GM10248 (cell line): ENCODE data around the gene SDCBP2.

ENCODE experiments used
- CTCF ChIA-PET: fragments of 300-600 bp; sonication (Branson Sonifier 250); formaldehyde crosslinking; extraction: SDS; loops from one replicate; lab custom pipeline; 2021; ENCODE audit warnings: antibody characterized with exemption; lab: Yijun Ruan, JAX
- POLR2A ChIA-PET: fragments of 350-650 bp; sonication (Branson Sonifier 250); formaldehyde crosslinking; extraction: SDS; loops from one replicate; lab custom pipeline; 2020; ENCODE audit warnings: antibody characterized with exemption; lab: Yijun Ruan, JAX
- DNase-seq: peaks from one replicate; pipeline ENCODE4 v3.0.0; 2012; ENCODE audit errors: extremely low spot score
- CTCF ChIP-seq: IDR thresholded peaks from 2 replicates; pipeline ENCODE4 v1.5.1; 2012; ENCODE audit warnings: mild to moderate bottlenecking, low read depth; ENCODE audit errors: extremely low read depth, missing control alignments, control extremely low read depth

The SDCBP2 gene

GRCh38 chr20:1376007-1376406 lies 47.1 kb upstream of the SDCBP2 start:
- POLR2A ChIA-PET = interaction anchor here (1.8 to 2.4 kb wide), 2 partner anchors 16 to 50 kb away, joined by 7 to 15 read pairs; partner anchors contain the start of gene FKBP1A
- CTCF ChIA-PET = interaction anchor here (2.4 kb wide), 1 partner anchor 10 kb away, joined by 8 read pairs; no protein-coding TSS in a partner anchor
- no peak for TF ChIP-seq CTCF
- DNase-seq = no peak

- CTCF ChIA-PET = interaction anchor here (2.4 kb wide), 1 partner anchor 11 kb away, joined by 8 read pairs; no protein-coding TSS in a partner anchor
- no peak for TF ChIP-seq CTCF
- POLR2A ChIA-PET = no interaction called here
- DNase-seq = no peak
Observed at GRCh38 chr20:1375515-1375914, 46.6 kb upstream of the SDCBP2 start.

- POLR2A ChIA-PET = no interaction called here
- TF ChIP-seq CTCF = no peak
- CTCF ChIA-PET = interaction anchor here (1.4 kb wide), 1 partner anchor 19 kb away, joined by 3 read pairs; the partner anchor contains the start of gene FKBP1A
- DNase-seq = no peak
Observed at GRCh38 chr20:1374246-1374645, 45.3 kb upstream of the SDCBP2 start.

GRCh38 chr20:1373614-1374013 lies 44.7 kb upstream of the SDCBP2 start:
- no peak for TF ChIP-seq CTCF
- no peak for DNase-seq
- ChIA-PET POLR2A (no interaction called here), CTCF (interaction anchor here (1.4 kb wide), 1 partner anchor 20 kb away, joined by 3 read pairs; the partner anchor contains the start of gene FKBP1A)

- no peak for DNase-seq
- no peak for TF ChIP-seq CTCF
- POLR2A ChIA-PET = no interaction called here
- CTCF ChIA-PET = interaction anchor here (1.4 kb wide), 1 partner anchor 20 kb away, joined by 3 read pairs; the partner anchor contains the start of gene FKBP1A
Observed at GRCh38 chr20:1373036-1373435, 44.1 kb upstream of the SDCBP2 start.

- CTCF ChIA-PET = interaction anchor here (0.7 to 2.1 kb wide), 3 partner anchors 9 to 94 kb away, joined by 3 to 6 read pairs (median 3); partner anchors contain the start of gene NSFL1C
- TF ChIP-seq CTCF = no peak
- POLR2A ChIA-PET = no interaction called here
- no peak for DNase-seq
Observed at GRCh38 chr20:1371830-1372539, 43.0 kb upstream of the SDCBP2 start.
